ENCODE measurements around the gene PPP2R1B. TPM values are rescaled to one million over a fixed set of nuclear protein-coding genes. Genes with fewer than 3 reads are reported as not detected.

The PPP2R1B gene
- total and polyA plus RNA-seq, 2 donors (not counting 1 experiment from before 2014, with no cell fraction given) = 8.2 to 37.0 TPM

DNA sequence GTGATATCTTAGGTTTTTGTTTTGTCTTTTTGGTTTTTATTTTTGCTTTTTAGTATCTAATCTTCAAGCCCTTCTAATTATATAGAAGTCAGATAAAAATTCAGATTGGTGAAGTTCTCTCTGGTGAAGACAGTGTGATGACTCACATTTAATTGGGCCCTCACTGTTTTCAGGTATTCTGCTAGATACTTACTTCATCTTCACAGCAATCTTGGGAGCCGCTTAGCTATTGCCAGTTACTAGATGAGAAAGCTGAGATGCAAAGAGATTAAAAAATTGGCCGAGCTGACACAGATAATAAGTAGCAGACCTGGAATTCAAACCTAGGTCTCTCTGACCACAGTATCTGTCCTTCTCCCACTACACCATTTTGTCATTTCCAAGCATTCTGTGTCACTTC is 75.0 kb downstream of the PPP2R1B start:
- WGBS (ENCODE audit: insufficient coverage) = 100% methylated on average over 1 of the region's 2 CpGs
- H3K4me2 ChIP-seq (replicated peaks; ENCODE audit: low read depth, low read length, poor library complexity, severe bottlenecking) = no peak overlapping the region

DNA sequence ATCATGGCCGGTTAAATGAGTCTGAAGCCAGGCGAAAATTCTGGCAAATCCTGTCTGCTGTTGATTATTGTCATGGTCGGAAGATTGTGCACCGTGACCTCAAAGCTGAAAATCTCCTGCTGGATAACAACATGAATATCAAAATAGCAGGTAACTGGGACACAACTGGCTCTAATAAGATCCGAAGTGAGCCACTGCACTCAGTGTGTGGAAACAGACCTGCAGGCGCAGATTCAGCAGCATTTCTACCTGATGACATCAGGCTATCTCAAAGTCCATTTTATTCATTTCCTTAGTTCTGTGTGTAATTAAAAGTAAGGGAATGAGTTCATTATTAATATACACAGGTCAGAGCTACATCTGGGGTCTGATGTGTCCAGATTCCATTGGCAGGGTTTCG is 78.2 kb downstream of the PPP2R1B start:
- TF ChIP-seq EZH2 (IDR thresholded peaks at IDR 0.05; ENCODE audit: borderline replicate concordance, insufficient read depth, low read depth, low read length, poor library complexity, severe bottlenecking) = no peak
- TF ChIP-seq, protein P1, sequence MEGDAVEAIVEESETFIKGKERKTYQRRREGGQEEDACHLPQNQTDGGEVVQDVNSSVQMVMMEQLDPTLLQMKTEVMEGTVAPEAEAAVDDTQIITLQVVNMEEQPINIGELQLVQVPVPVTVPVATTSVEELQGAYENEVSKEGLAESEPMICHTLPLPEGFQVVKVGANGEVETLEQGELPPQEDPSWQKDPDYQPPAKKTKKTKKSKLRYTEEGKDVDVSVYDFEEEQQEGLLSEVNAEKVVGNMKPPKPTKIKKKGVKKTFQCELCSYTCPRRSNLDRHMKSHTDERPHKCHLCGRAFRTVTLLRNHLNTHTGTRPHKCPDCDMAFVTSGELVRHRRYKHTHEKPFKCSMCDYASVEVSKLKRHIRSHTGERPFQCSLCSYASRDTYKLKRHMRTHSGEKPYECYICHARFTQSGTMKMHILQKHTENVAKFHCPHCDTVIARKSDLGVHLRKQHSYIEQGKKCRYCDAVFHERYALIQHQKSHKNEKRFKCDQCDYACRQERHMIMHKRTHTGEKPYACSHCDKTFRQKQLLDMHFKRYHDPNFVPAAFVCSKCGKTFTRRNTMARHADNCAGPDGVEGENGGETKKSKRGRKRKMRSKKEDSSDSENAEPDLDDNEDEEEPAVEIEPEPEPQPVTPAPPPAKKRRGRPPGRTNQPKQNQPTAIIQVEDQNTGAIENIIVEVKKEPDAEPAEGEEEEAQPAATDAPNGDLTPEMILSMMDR (IDR thresholded peaks at IDR 0.05) = no peak
- CTCF ChIA-PET = interaction anchor here (0.7 kb wide), 1 partner anchor 354 kb away, joined by 5 read pairs; no protein-coding TSS in a partner anchor
- Histone ChIP-seq H3K4me3 (ENCODE audit: control extremely low read depth in 1 of 5, extremely low read depth in 1 of 5, insufficient read depth in 1 of 5, low read depth in 2 of 5, low read length in 4 of 5) (no peak overlapping the region), H4K20me1 (ENCODE audit: control insufficient read depth, insufficient read depth, low read length, poor library complexity, severe bottlenecking) (no peaks in the 10 kb centered on the region), H3K9me3 (ENCODE audit: control extremely low read depth in 1 of 3, control insufficient read depth in 2 of 3, insufficient read depth in 1 of 3, low read length in 2 of 3) (no peaks in the 10 kb centered on the region), H3K4me2 (replicated peaks; ENCODE audit: low read depth, low read length, poor library complexity, severe bottlenecking) (no peak overlapping the region), H3K36me3 (replicated peaks in 1 of 2; ENCODE audit: control extremely low read depth in 1 of 2, control insufficient read depth in 1 of 2, extremely low read depth in 1 of 2, insufficient read depth in 2 of 2, low read length in 1 of 2) (peaks cover 3 to 11% of the 10 kb centered on the region in 2 experiments), H2AFZ (ENCODE audit: insufficient read depth, low read depth, low read length, poor library complexity, severe bottlenecking) (no peak overlapping the region), H3K27ac (ENCODE audit: low read length in 2 of 2) (no peak overlapping the region), H3K79me2 (ENCODE audit: control insufficient read depth, insufficient read depth, low read length) (no peaks in the 10 kb centered on the region), H3K4me1 (ENCODE audit: control insufficient read depth in 2 of 2, insufficient read depth in 2 of 2, low read length in 2 of 2) (no peaks in the 10 kb centered on the region), H3K9ac (ENCODE audit: low read length) (no peak overlapping the region), H3K27me3 (replicated peaks in 1 of 4; ENCODE audit: control extremely low read depth in 1 of 4, control insufficient read depth in 3 of 4, insufficient read depth in 4 of 4, low read length in 3 of 4) (no peaks in the 10 kb centered on the region)
- H3K27me3 Mint-ChIP-seq = no peaks in the 10 kb centered on the region
- H3K9me3 Mint-ChIP-seq (ENCODE audit: insufficient read depth) = no peaks in the 10 kb centered on the region
- H3K4me3 Mint-ChIP-seq = no peak overlapping the region
- H3K27ac Mint-ChIP-seq = no peak overlapping the region
- DNase-seq (no peak), ATAC-seq (ENCODE audit: low read depth) (no peak)
- intact Hi-C loops (cut with micrococcal nuclease) = no loop called here
- WGBS (ENCODE audit: insufficient coverage) = 98% methylated on average over 4 of the region's 7 CpGs
- POLR2A ChIA-PET = no interaction called here
- no peaks in the 10 kb centered on the region for H3K4me1 Mint-ChIP-seq

More for the DNA sequence above, 75.0 kb downstream of the PPP2R1B start:
- Histone ChIP-seq H2AFZ (ENCODE audit: insufficient read depth, low read depth, low read length, poor library complexity, severe bottlenecking) (no peak overlapping the region), H3K9me3 (ENCODE audit: control extremely low read depth in 1 of 3, control insufficient read depth in 2 of 3, insufficient read depth in 1 of 3, low read length in 2 of 3) (no peaks in the 10 kb centered on the region), H4K20me1 (ENCODE audit: control insufficient read depth, insufficient read depth, low read length, poor library complexity, severe bottlenecking) (no peaks in the 10 kb centered on the region), H3K9ac (ENCODE audit: low read length) (no peak overlapping the region), H3K4me3 (ENCODE audit: control extremely low read depth in 1 of 5, extremely low read depth in 1 of 5, insufficient read depth in 1 of 5, low read depth in 2 of 5, low read length in 4 of 5) (no peak overlapping the region), H3K4me1 (ENCODE audit: control insufficient read depth in 2 of 2, insufficient read depth in 2 of 2, low read length in 2 of 2) (no peaks in the 10 kb centered on the region), H3K27me3 (replicated peaks in 1 of 4; ENCODE audit: control extremely low read depth in 1 of 4, control insufficient read depth in 3 of 4, insufficient read depth in 4 of 4, low read length in 3 of 4) (no peaks in the 10 kb centered on the region), H3K27ac (ENCODE audit: low read length in 2 of 2) (no peak overlapping the region), H3K36me3 (replicated peaks in 1 of 2; ENCODE audit: control extremely low read depth in 1 of 2, control insufficient read depth in 1 of 2, extremely low read depth in 1 of 2, insufficient read depth in 2 of 2, low read length in 1 of 2) (peaks cover 2 to 11% of the 10 kb centered on the region in 2 experiments), H3K79me2 (ENCODE audit: control insufficient read depth, insufficient read depth, low read length) (no peaks in the 10 kb centered on the region)
- Mint-ChIP-seq H3K27me3 (no peaks in the 10 kb centered on the region), H3K4me3 (no peak overlapping the region), H3K27ac (no peak overlapping the region), H3K4me1 (peaks cover 6% of the 10 kb centered on the region), H3K9me3 (ENCODE audit: insufficient read depth) (no peaks in the 10 kb centered on the region)
- DNase-seq (no peak), ATAC-seq (ENCODE audit: low read depth) (no peak)
- POLR2A ChIA-PET = no interaction called here
- intact Hi-C loops (cut with micrococcal nuclease) = no loop called here
- no peak for TF ChIP-seq EZH2 (IDR thresholded peaks at IDR 0.05; ENCODE audit: borderline replicate concordance, insufficient read depth, low read depth, low read length, poor library complexity, severe bottlenecking)
- TF ChIP-seq, protein P1 (IDR thresholded peaks at IDR 0.05) = no peak
- CTCF ChIA-PET = no interaction called here
